Measurements from ENCODE around the gene CDK2.
A peak's percentile ranks its signal among the peaks of the same experiment; 100 is the strongest.

Gene CDK2

DNA sequence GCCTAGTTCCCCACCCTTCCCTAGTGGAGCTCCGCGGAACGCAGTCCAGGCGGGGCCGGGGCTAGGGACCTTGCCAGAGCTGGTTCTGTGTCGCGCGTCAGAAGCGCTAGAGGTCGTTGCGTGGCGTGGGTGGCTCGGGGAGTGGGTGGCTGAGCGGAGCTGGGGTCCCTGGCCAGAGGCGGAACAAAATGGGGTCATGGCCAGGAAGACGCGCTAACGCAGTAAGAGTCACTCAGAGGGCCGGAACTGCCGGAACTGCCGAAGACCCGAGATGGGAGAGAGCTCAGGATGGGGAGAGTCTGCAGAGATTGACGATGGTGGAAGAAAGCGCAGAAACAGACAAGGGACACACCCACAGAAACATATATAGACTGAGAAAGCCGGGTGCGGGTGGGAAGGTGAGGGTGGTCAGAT lies 30.9 kb upstream of the CDK2 start:
- H3K4me1 ChIP-seq (ENCODE audit: low read length): peaks cover 19% of the 10 kb centered on the region
- H2AFZ ChIP-seq (ENCODE audit: low read depth, low read length): no peak overlapping the region
- H3K27ac ChIP-seq (ENCODE audit: low read length): no peak overlapping the region
- no peak overlapping the region for H3K9ac ChIP-seq (ENCODE audit: low read length)
- H3K4me2 ChIP-seq (ENCODE audit: low read length): no peak overlapping the region
- no peaks in the 10 kb centered on the region for H3K9me3 ChIP-seq (ENCODE audit: insufficient read depth, low read length)
- no peaks in the 10 kb centered on the region for H4K20me1 ChIP-seq (ENCODE audit: insufficient read depth, low read length)
- no peak overlapping the region for H3K4me3 ChIP-seq (ENCODE audit: low read length)
- no peaks in the 10 kb centered on the region for H3K79me2 ChIP-seq (ENCODE audit: low read length)
- TF ChIP-seq, protein P1, sequence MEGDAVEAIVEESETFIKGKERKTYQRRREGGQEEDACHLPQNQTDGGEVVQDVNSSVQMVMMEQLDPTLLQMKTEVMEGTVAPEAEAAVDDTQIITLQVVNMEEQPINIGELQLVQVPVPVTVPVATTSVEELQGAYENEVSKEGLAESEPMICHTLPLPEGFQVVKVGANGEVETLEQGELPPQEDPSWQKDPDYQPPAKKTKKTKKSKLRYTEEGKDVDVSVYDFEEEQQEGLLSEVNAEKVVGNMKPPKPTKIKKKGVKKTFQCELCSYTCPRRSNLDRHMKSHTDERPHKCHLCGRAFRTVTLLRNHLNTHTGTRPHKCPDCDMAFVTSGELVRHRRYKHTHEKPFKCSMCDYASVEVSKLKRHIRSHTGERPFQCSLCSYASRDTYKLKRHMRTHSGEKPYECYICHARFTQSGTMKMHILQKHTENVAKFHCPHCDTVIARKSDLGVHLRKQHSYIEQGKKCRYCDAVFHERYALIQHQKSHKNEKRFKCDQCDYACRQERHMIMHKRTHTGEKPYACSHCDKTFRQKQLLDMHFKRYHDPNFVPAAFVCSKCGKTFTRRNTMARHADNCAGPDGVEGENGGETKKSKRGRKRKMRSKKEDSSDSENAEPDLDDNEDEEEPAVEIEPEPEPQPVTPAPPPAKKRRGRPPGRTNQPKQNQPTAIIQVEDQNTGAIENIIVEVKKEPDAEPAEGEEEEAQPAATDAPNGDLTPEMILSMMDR (IDR thresholded peaks at IDR 0.05; ENCODE audit: low read depth, low read length): no peak
- TF ChIP-seq EZH2phosphoT487 (IDR thresholded peaks at IDR 0.05; ENCODE audit: low read depth): no peak
- H3K27me3 ChIP-seq (ENCODE audit: low read depth, low read length): peaks cover 3% of the 10 kb centered on the region; the same call in 1 of the 2 replicates
- no peaks in the 10 kb centered on the region for H3K36me3 ChIP-seq (replicated peaks; ENCODE audit: low read depth, low read length)

DNA sequence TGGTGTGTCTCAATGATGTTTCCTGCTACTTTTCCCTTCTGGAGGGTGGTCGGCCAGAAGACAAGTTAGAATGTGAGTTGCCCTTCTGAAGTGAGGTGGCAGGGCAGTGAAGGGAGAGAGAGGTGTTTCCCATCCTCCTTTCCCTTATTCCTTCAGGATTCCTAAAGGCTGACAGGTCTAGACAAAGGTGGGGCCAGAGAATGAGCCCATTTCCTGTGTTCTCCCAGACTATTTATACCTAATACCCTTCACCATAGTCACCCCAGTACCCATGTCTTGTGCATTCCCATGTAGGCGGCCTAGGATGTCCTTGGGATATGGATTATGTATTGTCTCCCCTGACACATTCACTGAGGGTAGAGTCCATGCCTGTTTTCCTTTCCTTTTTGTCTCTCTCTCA lies 28.6 kb upstream of the CDK2 start:
- Histone ChIP-seq H3K4me3 (ENCODE audit: low read length) (no peak overlapping the region), H3K79me2 (ENCODE audit: low read length) (no peaks in the 10 kb centered on the region), H3K4me2 (ENCODE audit: low read length) (no peak overlapping the region), H3K9me3 (ENCODE audit: insufficient read depth, low read length) (no peaks in the 10 kb centered on the region), H4K20me1 (ENCODE audit: insufficient read depth, low read length) (no peaks in the 10 kb centered on the region), H3K27me3 (ENCODE audit: low read depth, low read length) (0 out of 2 replicates have a peak, but pooled peaks cover under 1% of the 10 kb centered on the region), H3K4me1 (ENCODE audit: low read length) (peaks cover 5% of the 10 kb centered on the region; the same call in 1 of the 2 replicates), H3K9ac (ENCODE audit: low read length) (no peak overlapping the region), H3K36me3 (replicated peaks; ENCODE audit: low read depth, low read length) (no peaks in the 10 kb centered on the region), H3K27ac (ENCODE audit: low read length) (no peak overlapping the region), H2AFZ (ENCODE audit: low read depth, low read length) (no peak overlapping the region)
- no peak for TF ChIP-seq EZH2phosphoT487 (IDR thresholded peaks at IDR 0.05; ENCODE audit: low read depth)
- TF ChIP-seq, protein P1 (IDR thresholded peaks at IDR 0.05; ENCODE audit: low read depth, low read length): no peak

DNA sequence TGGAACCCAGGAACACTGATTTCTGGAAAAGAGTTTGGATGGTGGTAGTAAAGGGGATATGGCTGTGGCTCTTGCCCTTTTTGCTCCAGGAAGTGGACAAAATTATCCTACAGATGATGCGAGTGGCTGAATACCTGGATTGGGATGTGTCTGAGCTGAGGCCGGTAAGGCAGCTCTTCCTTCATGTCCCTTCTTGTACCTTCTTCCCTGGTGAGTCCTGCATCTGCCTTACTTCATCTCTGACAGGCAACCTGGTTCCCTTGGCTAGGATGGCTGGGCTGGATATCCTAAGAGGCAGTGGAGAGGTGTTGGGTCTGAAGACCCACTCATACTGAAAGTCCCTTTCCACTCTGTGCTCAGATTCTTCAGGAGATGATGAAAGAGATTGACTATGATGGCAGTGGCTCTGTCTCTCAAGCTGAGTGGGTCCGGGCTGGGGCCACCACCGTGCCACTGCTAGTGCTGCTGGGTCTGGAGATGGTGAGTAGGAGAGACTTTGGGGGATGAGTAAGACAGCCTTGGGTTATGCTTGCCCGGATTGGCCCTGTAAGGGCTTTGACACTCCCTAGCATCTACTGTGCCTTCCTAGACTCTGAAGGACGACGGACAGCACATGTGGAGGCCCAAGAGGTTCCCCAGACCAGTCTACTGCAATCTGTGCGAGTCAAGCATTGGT lies 27.7 kb upstream of the CDK2 start:
- no peak overlapping the region for H2AFZ ChIP-seq (ENCODE audit: low read depth, low read length)
- no peaks in the 10 kb centered on the region for H4K20me1 ChIP-seq (ENCODE audit: insufficient read depth, low read length)

DNA sequence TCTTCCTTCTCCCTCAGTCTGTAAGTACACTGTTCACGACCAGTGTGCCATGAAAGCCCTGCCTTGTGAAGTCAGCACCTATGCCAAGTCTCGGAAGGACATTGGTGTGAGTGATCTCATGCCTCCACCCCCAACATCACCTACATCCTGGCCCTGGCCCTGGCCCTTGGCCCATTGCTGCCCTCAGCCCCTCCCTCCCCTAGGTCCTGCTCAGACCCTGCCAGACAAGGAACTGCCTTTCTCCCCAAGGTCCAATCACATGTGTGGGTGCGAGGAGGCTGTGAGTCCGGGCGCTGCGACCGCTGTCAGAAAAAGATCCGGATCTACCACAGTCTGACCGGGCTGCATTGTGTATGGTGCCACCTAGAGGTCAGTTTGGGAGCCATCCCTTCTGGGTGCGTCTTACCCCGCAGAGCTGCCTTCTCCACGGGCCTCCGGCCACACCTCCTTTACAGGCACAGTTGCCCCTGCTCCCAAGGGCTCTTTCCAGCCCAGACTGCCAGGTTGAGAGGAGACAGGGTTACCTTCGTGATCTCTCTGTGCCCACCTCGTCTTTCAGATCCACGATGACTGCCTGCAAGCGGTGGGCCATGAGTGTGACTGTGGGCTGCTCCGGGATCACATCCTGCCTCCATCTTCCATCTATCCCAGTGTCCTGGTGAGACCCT lies 26.4 kb upstream of the CDK2 start:
- no peaks in the 10 kb centered on the region for H3K79me2 ChIP-seq (ENCODE audit: low read length)
- peak overlapping the region; percentile 50; the same call in 1 of the 2 replicates for H2AFZ ChIP-seq (ENCODE audit: low read depth, low read length)
- no peaks in the 10 kb centered on the region for H3K9me3 ChIP-seq (ENCODE audit: insufficient read depth, low read length)
- H3K4me3 ChIP-seq (ENCODE audit: low read length): peak overlapping the region; percentile 68
- peaks cover 5% of the 10 kb centered on the region; the same call in 1 of the 2 replicates for H3K4me1 ChIP-seq (ENCODE audit: low read length)
- H3K27ac ChIP-seq (ENCODE audit: low read length): no peak overlapping the region
- H3K9ac ChIP-seq (ENCODE audit: low read length): 0 out of 2 replicates have a peak overlapping the region, but pooled peaks have one; percentile 15
- H4K20me1 ChIP-seq (ENCODE audit: insufficient read depth, low read length): no peaks in the 10 kb centered on the region
- H3K4me2 ChIP-seq (ENCODE audit: low read length): peak overlapping the region; percentile 80
- H3K36me3 ChIP-seq (replicated peaks; ENCODE audit: low read depth, low read length): no peaks in the 10 kb centered on the region
- no peaks in the 10 kb centered on the region for H3K27me3 ChIP-seq (ENCODE audit: low read depth, low read length)
- TF ChIP-seq, protein P1 (IDR thresholded peaks at IDR 0.05; ENCODE audit: low read depth, low read length): peak; percentile 91
- TF ChIP-seq EZH2phosphoT487 (IDR thresholded peaks at IDR 0.05; ENCODE audit: low read depth): no peak

More for the DNA sequence above, 27.7 kb upstream of the CDK2 start:
- TF ChIP-seq, protein P1 (IDR thresholded peaks at IDR 0.05; ENCODE audit: low read depth, low read length): no peak
- TF ChIP-seq EZH2phosphoT487 (IDR thresholded peaks at IDR 0.05; ENCODE audit: low read depth): no peak
- H3K4me2 ChIP-seq (ENCODE audit: low read length): no peak overlapping the region
- no peak overlapping the region for H3K27ac ChIP-seq (ENCODE audit: low read length)
- no peaks in the 10 kb centered on the region for H3K79me2 ChIP-seq (ENCODE audit: low read length)
- H3K9ac ChIP-seq (ENCODE audit: low read length): no peak overlapping the region
- H3K36me3 ChIP-seq (replicated peaks; ENCODE audit: low read depth, low read length): no peaks in the 10 kb centered on the region
- H3K4me1 ChIP-seq (ENCODE audit: low read length): peaks cover 5% of the 10 kb centered on the region; the same call in 1 of the 2 replicates
- no peaks in the 10 kb centered on the region for H3K27me3 ChIP-seq (ENCODE audit: low read depth, low read length)
- H3K4me3 ChIP-seq (ENCODE audit: low read length): no peak overlapping the region
- no peaks in the 10 kb centered on the region for H3K9me3 ChIP-seq (ENCODE audit: insufficient read depth, low read length)

All from OCI-LY3 (cell line).